IPS-20b (cell line): Measurements from ENCODE around the gene NKX2-4.
"Not testable (repeated sequence)": the region's sequence is repeated elsewhere in the genome, so short reads cannot be mapped to it uniquely, and the experiment has no call there.

ENCODE experiments used
- H3K27ac ChIP-seq: one replicate; pipeline ENCODE4 v1.5.1; 2013; ENCODE audit warnings: low read length
- H3K27me3 ChIP-seq: 2 replicates; pipeline ENCODE4 v1.6.1; 2013; ENCODE audit warnings: mild to moderate bottlenecking, low read length, inconsistent platforms; ENCODE audit not compliant: insufficient read depth
- H3K36me3 ChIP-seq: 2 replicates; pipeline ENCODE4 v1.6.1; 2013; ENCODE audit warnings: low read depth, mild to moderate bottlenecking, inconsistent platforms, low read length, moderate library complexity; ENCODE audit not compliant: insufficient read depth
- H3K4me1 ChIP-seq: 2 replicates; pipeline ENCODE4 v1.6.1; 2013; ENCODE audit warnings: mild to moderate bottlenecking, control low read depth, inconsistent platforms, low read length, moderate library complexity; ENCODE audit not compliant: insufficient read depth
- H3K4me3 ChIP-seq: 2 replicates; pipeline ENCODE4 v1.5.1; 2013; ENCODE audit warnings: mild to moderate bottlenecking, low read length, inconsistent platforms
- H3K9ac ChIP-seq: 2 replicates; pipeline ENCODE4 v1.6.1; 2013; ENCODE audit warnings: low read depth, mild to moderate bottlenecking, inconsistent platforms, low read length, moderate library complexity
- H3K9me3 ChIP-seq: 2 replicates; pipeline ENCODE4 v1.6.1; 2013; ENCODE audit warnings: mild to moderate bottlenecking, low read depth, low read length, inconsistent platforms; ENCODE audit not compliant: insufficient read depth

Gene NKX2-4

DNA sequence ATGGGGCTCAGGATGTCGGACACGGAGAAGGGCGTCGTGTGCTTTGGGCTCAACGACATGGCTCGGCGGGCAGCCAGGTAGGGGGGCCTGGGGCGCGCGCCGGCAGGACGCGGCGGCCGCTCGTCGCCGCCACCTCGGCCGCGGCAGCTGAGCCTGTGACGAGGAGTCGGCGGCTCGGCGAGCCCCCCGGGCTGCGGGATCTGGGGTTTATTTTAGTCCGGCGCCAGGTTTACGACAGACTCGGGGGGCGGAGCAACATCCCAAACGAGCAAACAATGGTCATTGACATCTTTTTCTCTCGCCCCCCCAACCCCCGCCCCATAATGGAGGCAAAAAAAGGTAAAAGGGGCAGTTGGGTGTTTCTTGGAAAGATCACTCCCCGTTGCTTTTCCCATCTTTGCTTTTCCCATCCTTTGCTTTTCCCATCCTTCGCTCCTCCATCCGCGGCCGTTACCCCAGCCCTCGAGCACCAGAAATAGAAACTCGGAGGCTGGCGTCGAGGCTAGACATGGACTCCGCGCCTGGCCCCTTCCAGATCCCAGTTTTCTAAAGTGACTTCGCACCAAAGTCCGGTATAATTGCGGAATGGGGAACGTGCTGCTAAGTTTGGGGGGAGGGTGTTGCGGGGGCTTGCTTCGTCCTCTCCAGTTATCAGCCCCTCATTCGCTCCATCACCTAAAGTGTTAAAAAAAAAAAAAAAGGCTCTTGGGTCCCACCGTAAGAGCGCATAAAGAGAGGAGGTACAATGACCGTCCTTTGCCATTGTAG lies at the start of gene NKX2-4:
Gene NKX2-4 (minus strand): TSS at position 186 of the 768 bp plus-strand sequence. CDS start 127 bp downstream, at position 59.
- Histone ChIP-seq H3K27ac (no peak within 1 kb of the TSS), H3K27me3 (peaks cover 100% of the 10 kb centered on the region), H3K4me3 (peak within 1 kb of the TSS; percentile 23; the same call in 1 of the 2 replicates)

DNA sequence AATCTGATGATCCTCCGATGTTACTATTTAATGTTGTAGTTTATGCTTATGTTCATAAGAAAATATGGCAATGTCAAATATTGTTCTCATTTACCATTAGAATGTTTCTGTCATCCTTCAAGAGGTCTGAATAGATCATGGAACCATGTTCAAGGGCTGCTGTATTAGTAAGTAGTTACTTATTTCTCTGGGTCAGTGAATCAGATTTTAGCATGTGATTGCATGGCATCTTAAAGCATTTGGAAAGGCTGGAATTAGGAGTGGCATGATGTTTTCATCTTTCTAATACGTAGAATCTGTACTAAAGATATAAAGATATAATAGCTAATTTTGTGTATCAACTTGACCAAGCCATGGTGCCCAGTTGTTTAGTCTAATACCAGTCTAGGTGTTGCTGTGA lies 40.5 kb upstream of the NKX2-4 start:
- Histone ChIP-seq H3K27me3 (no peaks in the 10 kb centered on the region), H3K4me3 (no peak overlapping the region), H3K9me3 (no peaks in the 10 kb centered on the region)

More for the DNA sequence above, at the start of gene NKX2-4:
- Histone ChIP-seq H3K4me1 (no peaks in the 10 kb centered on the region; the same call in 1 of the 2 replicates), H3K36me3 (no peaks in the 10 kb centered on the region), H3K9ac (no peak within 1 kb of the TSS), H3K9me3 (peaks cover 6% of the 10 kb centered on the region; the same call in 1 of the 2 replicates)

DNA sequence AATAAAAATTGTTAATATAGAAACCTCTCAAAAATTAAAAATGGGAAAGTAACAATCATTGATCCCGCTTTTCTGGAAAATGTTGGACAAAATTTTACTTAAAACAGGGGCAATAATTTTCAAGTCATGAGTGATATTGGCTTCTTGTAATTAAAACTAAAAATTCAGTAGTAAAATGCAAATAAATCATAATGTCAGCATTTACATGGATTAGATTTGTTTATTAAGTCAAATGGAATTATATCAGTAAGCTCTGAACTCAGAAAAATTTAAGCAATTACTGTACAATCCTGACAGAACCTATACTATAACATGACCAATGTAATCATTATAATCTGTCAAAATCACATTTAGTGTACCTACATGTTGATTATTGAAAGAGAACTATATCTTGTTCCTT lies 39.9 kb upstream of the NKX2-4 start:
- H3K36me3 ChIP-seq, result no peaks in the 10 kb centered on the region
- 0 out of 2 replicates have a peak, but pooled peaks cover 3% of the 10 kb centered on the region for H3K4me1 ChIP-seq
- H3K4me3 ChIP-seq, result no peak overlapping the region
- no peaks in the 10 kb centered on the region for H3K27me3 ChIP-seq
- no peak overlapping the region for H3K27ac ChIP-seq
- no peaks in the 10 kb centered on the region for H3K9me3 ChIP-seq
- no peak overlapping the region for H3K9ac ChIP-seq

More for the DNA sequence above, 40.5 kb upstream of the NKX2-4 start:
- Histone ChIP-seq H3K9ac (no peak overlapping the region), H3K4me1 (0 out of 2 replicates have a peak, but pooled peaks cover 3% of the 10 kb centered on the region), H3K36me3 (no peaks in the 10 kb centered on the region), H3K27ac (no peak overlapping the region)

DNA sequence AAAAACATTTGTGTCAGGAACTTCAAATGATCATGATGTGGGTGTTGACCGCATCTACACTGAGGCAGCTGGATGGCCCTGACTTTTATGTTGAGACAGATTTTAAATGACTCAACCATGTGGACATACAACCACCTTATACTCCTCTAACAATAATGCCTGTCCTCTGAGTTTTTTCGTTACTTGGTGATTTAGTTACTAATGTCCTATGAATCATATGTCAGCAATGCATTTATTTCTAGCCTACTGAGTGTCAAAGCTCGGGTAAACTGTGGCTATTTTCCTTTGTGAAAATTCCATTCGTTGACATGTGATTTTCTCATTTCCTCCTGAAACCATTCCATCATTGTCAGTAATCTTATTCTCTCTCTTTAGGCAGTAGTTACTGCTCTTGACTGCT lies 38.9 kb upstream of the NKX2-4 start:
- no peaks in the 10 kb centered on the region for H3K9me3 ChIP-seq
- H3K36me3 ChIP-seq, result no peaks in the 10 kb centered on the region
- 0 out of 2 replicates have a peak, but pooled peaks cover 3% of the 10 kb centered on the region for H3K4me1 ChIP-seq
- H3K27me3 ChIP-seq, result no peaks in the 10 kb centered on the region
- H3K9ac ChIP-seq, result no peak overlapping the region
- no peak overlapping the region for H3K4me3 ChIP-seq
- H3K27ac ChIP-seq, result no peak overlapping the region

DNA sequence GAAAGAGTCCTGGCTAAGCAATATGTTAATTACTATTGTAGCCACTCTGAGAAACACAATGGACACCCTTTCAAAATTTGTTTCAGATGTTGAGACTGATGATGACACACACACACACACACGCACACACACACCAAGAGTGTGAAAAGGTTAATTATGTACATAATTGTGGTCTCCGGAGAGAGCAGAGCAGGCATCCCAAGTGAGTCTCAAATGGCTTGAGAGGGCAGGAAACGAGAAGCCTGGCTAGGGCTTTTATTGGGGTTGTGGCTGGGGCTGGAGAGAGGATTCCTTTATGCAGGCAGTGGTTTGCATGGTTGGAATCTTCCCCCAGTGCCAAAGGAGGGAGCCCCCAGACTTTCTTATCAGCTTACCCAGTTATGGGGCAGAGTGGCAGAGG lies 38.2 kb upstream of the NKX2-4 start:
- Histone ChIP-seq H3K4me3 (no peak overlapping the region), H3K4me1 (0 out of 2 replicates have a peak, but pooled peaks cover 3% of the 10 kb centered on the region), H3K27me3 (no peaks in the 10 kb centered on the region; the same call in 1 of the 2 replicates), H3K36me3 (no peaks in the 10 kb centered on the region), H3K9me3 (no peaks in the 10 kb centered on the region), H3K27ac (no peak overlapping the region), H3K9ac (no peak overlapping the region)

DNA sequence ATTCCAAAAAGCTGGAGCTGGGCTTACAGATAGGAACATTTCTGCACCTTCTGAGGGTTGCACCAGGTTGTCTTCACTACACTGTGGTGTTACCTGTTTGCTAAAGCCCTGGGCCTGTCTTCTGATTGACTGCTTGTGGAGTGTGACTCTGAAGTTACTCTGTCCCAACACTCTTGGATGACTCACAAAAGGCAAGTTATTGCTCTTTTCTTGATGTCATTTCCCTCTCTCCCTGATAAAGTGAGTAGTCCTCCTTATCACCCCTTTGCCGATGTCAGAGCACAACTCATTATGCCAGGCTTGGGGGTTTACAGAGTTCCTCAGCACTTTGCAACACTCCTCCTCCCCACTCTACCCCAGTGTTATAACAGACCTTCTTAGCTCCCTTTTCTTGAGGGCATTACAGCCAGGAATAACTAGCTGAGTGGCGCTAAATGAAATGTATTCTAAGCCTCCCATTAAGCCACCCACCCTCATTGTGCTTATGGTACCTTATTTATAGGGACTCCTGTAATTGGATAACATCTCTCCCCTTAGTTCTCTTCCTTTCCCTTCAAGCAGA lies 36.1 kb upstream of the NKX2-4 start:
- no peak overlapping the region for H3K9ac ChIP-seq
- H3K4me1 ChIP-seq, result 0 out of 2 replicates have a peak, but pooled peaks cover 3% of the 10 kb centered on the region
- H3K27me3 ChIP-seq, result no peaks in the 10 kb centered on the region; the same call in 1 of the 2 replicates
- H3K9me3 ChIP-seq, result no peaks in the 10 kb centered on the region
- H3K36me3 ChIP-seq, result no peaks in the 10 kb centered on the region
- no peak overlapping the region for H3K27ac ChIP-seq
- no peak overlapping the region for H3K4me3 ChIP-seq

DNA sequence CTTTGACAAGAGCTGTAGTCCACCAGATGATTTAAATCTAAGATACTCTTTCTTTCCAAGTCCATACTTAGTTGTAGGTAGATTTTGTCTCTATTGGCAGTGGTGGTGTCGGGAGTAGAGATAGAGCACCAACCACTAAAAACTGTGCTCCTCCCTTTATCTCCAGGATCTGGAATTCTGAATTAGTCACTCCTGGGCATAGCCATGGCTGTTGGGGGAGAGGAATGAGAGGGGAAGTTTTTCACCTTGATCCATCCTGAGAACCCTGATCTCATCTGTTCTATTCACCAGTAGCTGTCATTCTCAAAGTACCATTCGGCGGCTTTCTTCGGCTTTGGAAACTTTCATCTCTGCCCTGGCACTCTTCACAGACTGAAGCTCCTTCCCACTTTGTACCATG lies 35.6 kb upstream of the NKX2-4 start:
- H3K27me3 ChIP-seq, result no peaks in the 10 kb centered on the region; the same call in 1 of the 2 replicates

DNA sequence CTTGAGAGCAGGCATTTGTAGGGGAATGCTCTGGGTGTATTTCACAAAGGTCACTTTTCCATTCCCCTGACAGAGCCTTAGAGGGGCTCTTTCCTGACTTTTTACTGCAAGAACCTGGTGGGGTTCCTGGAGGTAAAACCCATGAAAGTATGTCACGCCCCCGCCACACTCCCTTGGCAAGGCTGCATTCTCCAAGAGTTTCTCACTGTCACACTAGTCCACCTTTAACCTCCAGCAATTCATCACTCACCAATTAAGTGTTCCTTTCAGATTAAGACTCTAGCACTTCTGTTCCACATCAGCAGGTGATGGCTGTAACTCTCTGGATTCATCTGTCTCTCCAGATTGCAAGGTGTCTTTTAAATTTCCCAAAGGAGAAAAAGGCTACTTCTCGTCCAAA lies 32.7 kb upstream of the NKX2-4 start:
- H3K36me3 ChIP-seq, result no peaks in the 10 kb centered on the region
- H3K4me1 ChIP-seq, result no peaks in the 10 kb centered on the region
- no peak overlapping the region for H3K4me3 ChIP-seq
- H3K27ac ChIP-seq, result no peak overlapping the region
- no peaks in the 10 kb centered on the region; the same call in 1 of the 2 replicates for H3K27me3 ChIP-seq
- no peaks in the 10 kb centered on the region for H3K9me3 ChIP-seq
- no peak overlapping the region for H3K9ac ChIP-seq

More for the DNA sequence above, 35.6 kb upstream of the NKX2-4 start:
- H3K9ac ChIP-seq, result no peak overlapping the region
- no peaks in the 10 kb centered on the region for H3K9me3 ChIP-seq
- no peak overlapping the region for H3K27ac ChIP-seq
- H3K4me3 ChIP-seq, result no peak overlapping the region
- no peaks in the 10 kb centered on the region for H3K36me3 ChIP-seq
- 0 out of 2 replicates have a peak, but pooled peaks cover 3% of the 10 kb centered on the region for H3K4me1 ChIP-seq

DNA sequence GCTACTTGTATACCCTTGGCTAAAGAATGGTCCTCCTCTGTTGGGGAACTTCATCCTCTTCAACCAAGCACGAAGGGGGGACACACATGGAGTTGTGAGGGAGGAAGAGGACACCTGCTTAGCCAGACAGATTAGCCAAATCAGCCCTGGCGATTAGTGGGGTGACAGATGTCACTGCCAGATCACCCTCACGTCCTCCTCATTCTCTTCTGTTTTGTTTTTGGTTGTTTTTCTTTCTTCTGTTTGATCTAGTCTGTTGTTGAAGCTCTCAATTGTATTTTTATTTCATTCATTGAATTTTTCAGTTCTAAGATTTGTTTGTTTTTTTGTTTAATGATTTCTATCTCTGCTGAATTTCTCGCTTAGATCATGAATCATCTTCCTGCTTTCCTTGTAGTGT lies 27.5 kb upstream of the NKX2-4 start:
- no peak overlapping the region for H3K9ac ChIP-seq
- H3K9me3 ChIP-seq, result no peaks in the 10 kb centered on the region
- H3K36me3 ChIP-seq, result no peaks in the 10 kb centered on the region
- no peaks in the 10 kb centered on the region for H3K4me1 ChIP-seq
- H3K4me3 ChIP-seq, result no peak overlapping the region
- no peaks in the 10 kb centered on the region for H3K27me3 ChIP-seq
- no peak overlapping the region for H3K27ac ChIP-seq

DNA sequence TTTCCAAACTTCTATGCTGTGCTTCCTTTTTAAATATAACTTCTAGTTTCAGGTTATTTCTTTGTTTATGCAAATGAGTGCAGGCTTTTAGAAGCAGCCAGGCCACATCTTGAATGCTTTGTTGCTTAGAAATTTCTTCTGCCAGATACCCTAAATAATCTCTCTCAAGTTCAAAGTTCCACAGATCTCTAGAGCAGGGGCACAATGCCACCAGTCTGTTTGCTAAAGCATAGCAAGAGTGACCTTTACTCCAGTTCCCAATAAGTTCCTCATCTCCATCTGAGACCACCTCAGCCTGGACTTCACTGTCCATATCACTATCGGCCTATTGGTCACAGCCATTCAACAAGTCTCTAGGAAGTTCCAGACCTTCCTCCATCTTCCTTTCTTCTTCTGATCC lies 26.4 kb upstream of the NKX2-4 start:
- H3K27ac ChIP-seq, H3K4me1 ChIP-seq, H3K9ac ChIP-seq, H3K27me3 ChIP-seq, H3K9me3 ChIP-seq, H3K36me3 ChIP-seq, H3K4me3 ChIP-seq: not testable (repeated sequence)

DNA sequence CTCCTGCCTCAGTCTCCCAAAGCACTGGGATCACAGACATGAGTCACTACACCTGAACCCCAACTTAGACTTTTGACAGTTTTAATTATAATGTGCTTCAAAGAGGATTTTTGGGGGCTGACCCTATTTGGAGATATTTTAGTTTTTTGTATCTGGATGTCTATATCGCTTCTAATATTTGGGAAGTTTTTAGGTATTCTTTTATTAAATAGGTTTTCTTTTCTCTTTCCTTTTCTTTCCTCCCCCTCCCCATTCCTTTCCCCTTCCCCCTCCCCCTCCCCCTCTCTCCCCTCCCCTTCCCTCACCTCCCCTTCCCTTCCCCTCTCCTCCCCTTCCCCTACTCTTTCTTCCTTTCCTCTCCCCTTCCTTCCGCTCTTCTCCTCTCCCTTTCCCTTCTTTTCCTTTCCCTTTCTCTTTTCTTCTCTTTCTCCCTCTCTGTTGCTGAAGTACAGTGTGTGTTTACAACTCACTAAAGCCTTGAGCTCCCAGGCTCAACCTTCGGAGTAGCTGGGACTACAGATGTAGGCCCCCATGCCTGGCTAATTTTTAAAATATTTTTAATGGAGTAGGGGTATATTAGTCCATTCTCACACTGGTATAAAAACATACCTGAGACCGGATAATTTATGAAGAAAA lies 24.4 kb upstream of the NKX2-4 start:
- H3K4me1 ChIP-seq, result no peaks in the 10 kb centered on the region
- no peaks in the 10 kb centered on the region for H3K27me3 ChIP-seq
- no peak overlapping the region for H3K4me3 ChIP-seq
- H3K9me3 ChIP-seq, result no peaks in the 10 kb centered on the region
- no peaks in the 10 kb centered on the region for H3K36me3 ChIP-seq
- no peak overlapping the region for H3K27ac ChIP-seq
- H3K9ac ChIP-seq, result no peak overlapping the region
